IPS DF 6.9 (cell line): Measurements from ENCODE around the gene KLHL41.
"Not testable (repeated sequence)": the region's sequence is repeated elsewhere in the genome, so short reads cannot be mapped to it uniquely, and the experiment has no call there.

Source experiments
- DNase-seq: peaks from one replicate; pipeline ENCODE4 v3.0.0-alpha.2; 2013; ENCODE audit warnings: low read depth, low spot score
- H3K27ac ChIP-seq: one replicate; pipeline ENCODE4 v1.5.1; 2013; ENCODE audit warnings: low read length, control low read depth
- H3K27me3 ChIP-seq: 2 replicates; pipeline ENCODE4 v1.6.1; 2013; ENCODE audit warnings: mild to moderate bottlenecking, low read length; ENCODE audit not compliant: control insufficient read depth, insufficient read depth
- H3K36me3 ChIP-seq: 2 replicates; pipeline ENCODE4 v1.6.1; 2013; ENCODE audit warnings: low read length; ENCODE audit not compliant: control insufficient read depth, insufficient read depth
- H3K4me1 ChIP-seq: 2 replicates; pipeline ENCODE4 v1.6.1; 2013; ENCODE audit warnings: low read length; ENCODE audit not compliant: control insufficient read depth, insufficient read depth
- H3K4me3 ChIP-seq: 2 replicates; pipeline ENCODE4 v1.5.1; 2013; ENCODE audit warnings: mild to moderate bottlenecking, low read length
- H3K9me3 ChIP-seq: 2 replicates; pipeline ENCODE4 v1.6.1; 2013; ENCODE audit warnings: low read length, inconsistent platforms; ENCODE audit not compliant: control insufficient read depth, insufficient read depth
- WGBS: extraction: QIAGEN DNeasy Blood & Tissue Kit; methylation state at CpG from one replicate; pipeline ENCODE4 v1.1.7; 2013; ENCODE audit warnings: mixed read lengths, missing lambda C conversion rate; ENCODE audit not compliant: insufficient read length, insufficient coverage; 5-methylcytosine and 5-hydroxymethylcytosine counted together

Gene KLHL41

DNA sequence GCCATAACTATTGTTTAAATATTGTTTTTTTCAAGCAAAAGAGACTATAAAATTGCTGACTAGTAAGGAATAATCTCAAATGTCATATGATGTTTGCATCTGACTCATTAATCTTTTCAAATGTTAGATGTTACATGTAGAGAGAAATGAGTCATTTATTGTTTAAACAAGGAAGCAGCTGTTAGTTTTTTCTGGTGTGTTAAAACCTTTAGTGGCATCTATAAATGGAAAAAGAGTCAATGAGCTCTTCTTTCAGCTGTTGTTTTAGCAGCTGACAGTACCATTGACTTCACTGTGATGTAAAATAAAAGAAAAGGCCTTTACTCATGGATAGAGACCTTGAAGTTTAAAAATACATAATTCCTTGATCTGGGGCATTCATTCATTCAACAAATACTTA lies 1.8 kb upstream of the KLHL41 start:
- H3K36me3 ChIP-seq, result no peaks in the 10 kb centered on the region
- no peaks in the 10 kb centered on the region for H3K4me1 ChIP-seq
- no peaks in the 10 kb centered on the region for H3K27me3 ChIP-seq
- no peak for DNase-seq
- no peak overlapping the region for H3K27ac ChIP-seq
- no peak overlapping the region for H3K4me3 ChIP-seq
- H3K9me3 ChIP-seq, result no peaks in the 10 kb centered on the region

DNA sequence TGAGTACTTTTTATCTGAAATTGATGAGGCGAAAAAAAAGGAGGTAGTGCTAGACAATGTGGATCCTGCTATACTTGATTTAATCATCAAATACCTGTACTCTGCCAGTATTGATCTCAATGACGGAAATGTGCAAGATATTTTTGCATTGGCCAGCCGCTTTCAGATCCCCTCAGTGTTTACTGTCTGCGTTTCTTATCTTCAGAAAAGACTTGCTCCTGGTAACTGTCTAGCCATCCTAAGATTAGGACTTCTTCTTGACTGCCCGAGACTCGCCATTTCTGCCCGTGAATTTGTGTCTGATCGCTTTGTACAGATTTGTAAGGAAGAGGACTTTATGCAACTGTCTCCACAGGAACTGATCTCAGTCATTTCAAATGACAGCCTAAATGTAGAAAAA lies 453 bp downstream of the KLHL41 start:
- Histone ChIP-seq H3K4me3 (no peak overlapping the region), H3K4me1 (no peaks in the 10 kb centered on the region), H3K9me3 (no peaks in the 10 kb centered on the region), H3K27me3 (no peaks in the 10 kb centered on the region), H3K27ac (no peak overlapping the region), H3K36me3 (no peaks in the 10 kb centered on the region)
- no CpG with 5 or more reads among the region's 8 CpGs for WGBS
- DNase-seq, result no peak

DNA sequence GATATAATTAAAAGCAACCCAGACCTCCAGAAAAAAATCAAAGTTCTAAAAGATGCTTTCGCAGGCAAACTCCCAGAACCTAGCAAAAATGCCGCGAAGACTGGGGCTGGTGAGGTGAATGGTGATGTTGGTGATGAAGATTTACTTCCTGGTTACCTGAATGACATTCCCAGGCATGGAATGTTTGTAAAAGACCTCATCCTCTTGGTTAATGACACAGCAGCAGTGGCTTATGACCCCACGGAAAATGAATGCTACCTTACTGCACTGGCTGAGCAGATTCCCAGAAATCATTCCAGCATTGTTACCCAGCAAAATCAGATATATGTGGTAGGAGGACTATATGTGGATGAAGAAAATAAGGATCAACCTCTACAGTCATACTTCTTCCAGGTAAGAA lies 994 bp downstream of the KLHL41 start:
- no peaks in the 10 kb centered on the region for H3K4me1 ChIP-seq
- no peaks in the 10 kb centered on the region for H3K36me3 ChIP-seq
- no peak overlapping the region for H3K27ac ChIP-seq
- H3K9me3 ChIP-seq, result no peaks in the 10 kb centered on the region
- no CpG with 5 or more reads among the region's 4 CpGs for WGBS
- H3K27me3 ChIP-seq, result no peaks in the 10 kb centered on the region
- no peak overlapping the region for H3K4me3 ChIP-seq
- DNase-seq, result no peak

DNA sequence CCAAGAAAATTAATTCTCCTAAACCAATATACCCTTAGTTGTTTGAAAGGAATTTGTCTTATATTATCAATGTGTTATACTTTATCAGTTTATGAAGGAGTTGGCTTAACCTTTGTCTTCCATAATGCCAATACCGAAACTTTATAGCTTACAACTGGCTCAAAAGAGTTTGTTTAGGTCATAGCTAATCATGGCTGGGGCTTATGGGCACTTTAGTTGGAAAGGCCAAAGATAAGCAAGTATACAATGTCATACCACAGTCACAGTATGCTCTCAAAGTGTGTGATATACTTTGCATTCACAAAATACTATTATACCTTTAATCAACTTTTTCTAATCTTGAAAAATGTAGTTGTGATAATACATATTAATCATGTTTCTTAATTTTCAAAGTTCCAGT lies 2.3 kb downstream of the KLHL41 start:
- H3K4me1 ChIP-seq, result no peaks in the 10 kb centered on the region
- no peak for DNase-seq
- no peaks in the 10 kb centered on the region for H3K36me3 ChIP-seq
- H3K27me3 ChIP-seq, result no peaks in the 10 kb centered on the region
- no CpG with 5 or more reads among the region's 1 CpG for WGBS
- no peak overlapping the region for H3K27ac ChIP-seq
- H3K4me3 ChIP-seq, result no peak overlapping the region
- no peaks in the 10 kb centered on the region for H3K9me3 ChIP-seq

DNA sequence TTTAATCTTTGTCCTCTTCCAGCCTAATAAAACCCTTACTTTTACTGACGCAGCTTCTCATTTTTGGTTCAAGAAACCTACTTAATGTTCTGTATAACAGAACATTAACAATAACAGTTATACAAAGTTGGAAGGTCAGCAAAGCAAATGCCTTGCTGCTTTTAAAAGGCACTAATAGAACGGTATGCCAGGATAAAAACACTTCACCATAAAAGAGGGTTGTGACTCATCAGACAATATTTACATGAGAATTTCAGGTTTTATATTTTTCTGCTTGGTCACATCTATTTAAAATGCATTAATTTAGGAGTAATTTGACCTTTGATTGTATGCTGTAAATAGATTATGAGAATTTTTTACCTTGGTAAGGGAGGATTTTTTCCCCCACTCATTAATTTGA lies 3.0 kb downstream of the KLHL41 start:
- no peak overlapping the region for H3K27ac ChIP-seq
- H3K36me3 ChIP-seq, result no peaks in the 10 kb centered on the region
- H3K4me3 ChIP-seq, result no peak overlapping the region
- no peaks in the 10 kb centered on the region for H3K27me3 ChIP-seq
- H3K9me3 ChIP-seq, result no peaks in the 10 kb centered on the region
- no peak for DNase-seq
- no CpG with 5 or more reads among the region's 2 CpGs for WGBS
- no peaks in the 10 kb centered on the region for H3K4me1 ChIP-seq

DNA sequence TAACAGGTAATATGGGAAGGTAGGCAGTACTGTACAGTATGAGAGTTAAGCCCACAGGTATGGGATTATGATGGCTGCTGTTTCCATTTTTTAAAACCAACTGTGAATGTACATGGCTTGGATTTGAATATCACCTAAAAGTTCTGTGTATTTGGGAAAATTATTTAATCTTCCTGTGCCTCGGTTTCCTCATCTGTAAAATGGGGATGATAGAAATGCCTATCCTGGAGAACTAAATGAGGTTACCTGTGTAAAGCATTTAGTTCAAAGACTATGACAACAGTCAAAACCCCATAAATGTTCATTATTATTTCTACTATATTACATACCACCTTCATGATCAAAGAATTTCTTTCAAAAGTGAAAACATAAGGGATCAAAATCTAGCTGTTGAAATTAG lies 3.6 kb downstream of the KLHL41 start:
- WGBS, result no CpG with 5 or more reads among the region's 1 CpG
- Histone ChIP-seq H3K27ac (no peak overlapping the region), H3K9me3 (no peaks in the 10 kb centered on the region)

DNA sequence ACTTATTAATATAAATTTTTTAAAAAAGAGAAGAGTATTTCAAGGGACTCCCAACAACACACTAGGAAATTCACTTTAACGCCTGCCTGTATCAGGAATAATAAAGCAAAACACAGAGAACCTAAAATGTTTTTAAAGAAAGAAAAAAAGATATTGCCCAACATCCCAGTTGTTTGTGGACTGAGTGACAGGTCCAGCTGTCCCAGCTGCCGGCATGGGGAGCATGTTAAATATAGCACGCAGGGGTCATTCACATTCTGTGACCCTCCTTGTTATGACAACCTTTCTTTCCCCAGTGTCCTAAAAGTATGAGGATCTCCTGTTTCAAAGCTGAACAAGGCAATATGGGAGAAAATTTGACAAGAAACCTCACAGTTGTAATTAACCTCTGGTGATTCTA lies 4.4 kb downstream of the KLHL41 start:
- Histone ChIP-seq H3K36me3 (no peaks in the 10 kb centered on the region), H3K27me3 (no peaks in the 10 kb centered on the region), H3K4me3 (no peak overlapping the region), H3K27ac (no peak overlapping the region), H3K4me1 (no peaks in the 10 kb centered on the region), H3K9me3 (no peaks in the 10 kb centered on the region)
- DNase-seq, result no peak
- WGBS, result no CpG with 5 or more reads among the region's 3 CpGs

More for the DNA sequence above, 3.6 kb downstream of the KLHL41 start:
- Histone ChIP-seq H3K36me3 (no peaks in the 10 kb centered on the region), H3K4me3 (no peak overlapping the region), H3K27me3 (no peaks in the 10 kb centered on the region), H3K4me1 (no peaks in the 10 kb centered on the region)
- DNase-seq, result no peak

DNA sequence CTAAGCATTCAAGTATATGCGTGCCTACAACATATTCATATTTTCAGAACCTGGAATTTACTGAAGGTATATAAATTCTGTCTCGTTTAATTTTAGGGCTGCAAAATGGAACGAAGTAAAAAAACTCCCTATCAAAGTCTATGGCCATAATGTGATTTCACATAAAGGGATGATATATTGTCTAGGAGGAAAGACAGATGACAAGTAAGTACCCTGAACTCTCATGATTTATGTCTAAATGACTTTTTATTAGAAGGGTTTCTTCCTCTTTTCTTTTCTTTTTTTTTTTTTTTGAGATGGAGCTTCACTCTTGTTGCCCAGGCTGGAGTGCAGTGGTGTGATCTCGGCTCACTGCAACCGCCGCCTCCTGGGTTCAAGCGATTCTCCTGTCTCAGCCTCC lies 5.3 kb downstream of the KLHL41 start:
- not testable (repeated sequence) for H3K4me3 ChIP-seq, H3K27ac ChIP-seq, H3K36me3 ChIP-seq, DNase-seq, H3K27me3 ChIP-seq, H3K4me1 ChIP-seq, H3K9me3 ChIP-seq
- no CpG with 5 or more reads among the region's 7 CpGs for WGBS

DNA sequence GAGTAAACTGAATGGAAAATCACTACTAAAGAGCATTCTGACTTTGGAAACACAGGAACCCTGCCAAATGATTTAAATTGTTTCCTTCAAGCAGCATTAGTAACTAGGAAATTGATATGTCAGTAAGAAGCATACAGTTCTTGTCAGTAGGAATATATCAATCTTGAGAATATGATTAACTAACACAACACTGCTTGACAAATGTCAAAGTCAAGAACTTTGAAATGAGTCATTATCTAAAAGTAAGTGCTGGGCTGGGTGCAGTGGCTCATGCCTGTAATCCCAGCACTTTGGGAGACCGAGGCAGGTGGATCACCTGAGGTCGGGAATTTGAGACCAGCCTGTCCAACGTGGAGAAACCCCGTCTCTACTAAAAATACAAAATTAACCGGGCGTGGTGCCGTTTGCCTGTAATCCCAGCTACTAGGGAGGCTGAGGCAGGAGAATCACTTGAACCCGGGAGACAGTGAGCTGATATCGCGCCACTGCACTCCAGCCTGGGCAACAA lies 7.0 kb downstream of the KLHL41 start:
- no CpG with 5 or more reads among the region's 10 CpGs for WGBS
- not testable (repeated sequence) for H3K4me1 ChIP-seq, H3K27ac ChIP-seq, H3K9me3 ChIP-seq, H3K36me3 ChIP-seq, H3K4me3 ChIP-seq, H3K27me3 ChIP-seq, DNase-seq

DNA sequence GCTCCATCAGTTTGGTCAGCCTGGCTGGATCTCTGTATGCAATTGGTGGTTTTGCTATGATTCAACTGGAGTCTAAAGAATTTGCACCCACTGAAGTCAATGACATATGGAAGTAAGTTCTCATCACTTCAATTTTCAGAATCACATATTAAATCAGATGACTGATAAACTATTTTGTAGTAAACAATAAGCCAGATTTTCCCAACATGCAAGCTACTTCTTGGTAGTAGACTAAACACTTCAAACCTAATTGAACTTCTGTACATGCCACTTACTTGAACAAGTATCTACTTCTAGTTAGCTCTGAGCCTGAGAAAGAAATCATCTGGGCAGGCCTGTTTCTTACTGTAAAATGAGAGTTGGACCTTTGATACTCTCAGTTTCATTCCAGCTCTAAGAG lies 11.4 kb downstream of the KLHL41 start:
- Histone ChIP-seq H3K27me3 (no peaks in the 10 kb centered on the region), H3K36me3 (no peaks in the 10 kb centered on the region), H3K4me3 (no peak overlapping the region), H3K27ac (no peak overlapping the region), H3K4me1 (no peaks in the 10 kb centered on the region), H3K9me3 (no peaks in the 10 kb centered on the region)
- no peak for DNase-seq

DNA sequence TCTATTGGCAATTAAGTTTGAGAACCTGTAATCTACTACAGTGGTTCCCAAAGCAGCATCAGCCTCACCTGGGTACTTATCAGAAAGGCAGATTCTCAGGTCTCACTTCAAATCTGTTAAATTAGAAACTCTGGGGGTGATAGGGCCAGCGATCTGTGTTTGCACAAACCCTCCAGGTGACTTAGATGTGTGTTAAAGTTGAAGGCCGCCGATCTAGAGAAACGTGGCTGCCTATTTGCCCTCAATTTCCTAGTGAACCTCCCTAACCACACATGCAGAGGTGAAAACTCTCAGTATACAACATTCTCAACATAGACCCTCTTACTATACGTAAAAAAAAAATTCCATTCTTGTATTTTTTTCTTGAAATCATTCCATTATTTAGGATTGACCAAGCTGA lies 14.2 kb downstream of the KLHL41 start:
- Histone ChIP-seq H3K9me3 (no peaks in the 10 kb centered on the region), H3K4me3 (no peak overlapping the region), H3K27ac (no peak overlapping the region), H3K27me3 (no peaks in the 10 kb centered on the region), H3K4me1 (no peaks in the 10 kb centered on the region), H3K36me3 (no peaks in the 10 kb centered on the region; the same call in 1 of the 2 replicates)
- no CpG with 5 or more reads among the region's 5 CpGs for WGBS
- no peak for DNase-seq
